AG04449 (cell line): ENCODE results near the gene RALBP1.

Source experiments
- CTCF ChIA-PET: fragments of 350-600 bp; formaldehyde crosslinking; extraction: SDS; loops from one replicate; lab custom pipeline; 2021; ENCODE audit warnings: antibody characterized with exemption; lab: Yijun Ruan, JAX
- POLR2A ChIA-PET: fragments of 400-600, 350-600 bp; formaldehyde crosslinking; extraction: SDS; loops from one replicate; lab custom pipeline; 2020; ENCODE audit warnings: antibody characterized with exemption, inconsistent platforms; lab: Yijun Ruan, JAX
- DNase-seq: peaks from one replicate; pipeline ENCODE4 v3.0.0-alpha.2; 2010; ENCODE audit warnings: low read depth, low spot score
- H3K4me3 ChIP-seq: 2 replicates; pipeline ENCODE4 v1.5.1; 2011; ENCODE audit warnings: low read depth, mild to moderate bottlenecking, control low read depth, low read length
- TF ChIP-seq, protein P1 (sequence below): IDR thresholded peaks from one replicate; pipeline ENCODE4 v1.5.1; 2011; ENCODE audit warnings: mild to moderate bottlenecking, moderate library complexity, low read length, control low read depth, inconsistent platforms; ENCODE audit not compliant: insufficient read depth; ENCODE audit errors: missing control alignments

Gene RALBP1

DNA sequence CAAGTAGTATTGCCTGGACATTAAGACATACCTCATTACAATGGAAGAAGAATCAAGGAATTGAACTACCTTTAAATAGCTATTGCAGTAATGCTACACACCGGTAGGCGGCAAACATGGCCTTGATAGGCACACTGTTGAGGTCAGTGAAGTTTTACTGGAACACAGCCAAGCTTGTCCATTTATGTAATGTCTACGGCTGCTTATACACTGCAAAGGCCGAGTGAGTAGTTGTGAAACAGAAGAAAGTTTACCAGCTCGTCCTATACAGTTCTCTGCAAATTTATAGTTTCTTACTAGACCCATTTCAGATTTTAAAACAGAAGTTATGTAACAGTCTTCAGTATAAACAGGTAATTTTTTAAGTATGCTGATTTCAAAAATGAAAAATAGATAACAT is 100.2 kb downstream of the RALBP1 start:
- ChIA-PET POLR2A (no interaction called here), CTCF (interaction anchor here (0.5 to 4.1 kb wide), 28 partner anchors 10 to 435 kb away, joined by 3 to 66 read pairs (median 4); no protein-coding TSS in a partner anchor)
- no peak overlapping the region for H3K4me3 ChIP-seq
- DNase-seq = peak; percentile 77
- TF ChIP-seq, protein P1, sequence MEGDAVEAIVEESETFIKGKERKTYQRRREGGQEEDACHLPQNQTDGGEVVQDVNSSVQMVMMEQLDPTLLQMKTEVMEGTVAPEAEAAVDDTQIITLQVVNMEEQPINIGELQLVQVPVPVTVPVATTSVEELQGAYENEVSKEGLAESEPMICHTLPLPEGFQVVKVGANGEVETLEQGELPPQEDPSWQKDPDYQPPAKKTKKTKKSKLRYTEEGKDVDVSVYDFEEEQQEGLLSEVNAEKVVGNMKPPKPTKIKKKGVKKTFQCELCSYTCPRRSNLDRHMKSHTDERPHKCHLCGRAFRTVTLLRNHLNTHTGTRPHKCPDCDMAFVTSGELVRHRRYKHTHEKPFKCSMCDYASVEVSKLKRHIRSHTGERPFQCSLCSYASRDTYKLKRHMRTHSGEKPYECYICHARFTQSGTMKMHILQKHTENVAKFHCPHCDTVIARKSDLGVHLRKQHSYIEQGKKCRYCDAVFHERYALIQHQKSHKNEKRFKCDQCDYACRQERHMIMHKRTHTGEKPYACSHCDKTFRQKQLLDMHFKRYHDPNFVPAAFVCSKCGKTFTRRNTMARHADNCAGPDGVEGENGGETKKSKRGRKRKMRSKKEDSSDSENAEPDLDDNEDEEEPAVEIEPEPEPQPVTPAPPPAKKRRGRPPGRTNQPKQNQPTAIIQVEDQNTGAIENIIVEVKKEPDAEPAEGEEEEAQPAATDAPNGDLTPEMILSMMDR = peak; percentile 75

GRCh38 chr18:9577361-9577760 is 102.0 kb downstream of the RALBP1 start:
- ChIA-PET CTCF (interaction anchor here (0.6 to 4.1 kb wide), 3 partner anchors 13 to 194 kb away, joined by 3 to 66 read pairs (median 5); no protein-coding TSS in a partner anchor), POLR2A (no interaction called here)
- H3K4me3 ChIP-seq = no peak overlapping the region
- no peak for DNase-seq
- TF ChIP-seq, protein P1 = no peak

- CTCF ChIA-PET = interaction anchor here (0.9 to 1.3 kb wide), 3 partner anchors 11 to 17 kb away, joined by 3 to 5 read pairs (median 3); no protein-coding TSS in a partner anchor
Observed at GRCh38 chr18:9578306-9578705, 103.0 kb downstream of the RALBP1 start.

DNA sequence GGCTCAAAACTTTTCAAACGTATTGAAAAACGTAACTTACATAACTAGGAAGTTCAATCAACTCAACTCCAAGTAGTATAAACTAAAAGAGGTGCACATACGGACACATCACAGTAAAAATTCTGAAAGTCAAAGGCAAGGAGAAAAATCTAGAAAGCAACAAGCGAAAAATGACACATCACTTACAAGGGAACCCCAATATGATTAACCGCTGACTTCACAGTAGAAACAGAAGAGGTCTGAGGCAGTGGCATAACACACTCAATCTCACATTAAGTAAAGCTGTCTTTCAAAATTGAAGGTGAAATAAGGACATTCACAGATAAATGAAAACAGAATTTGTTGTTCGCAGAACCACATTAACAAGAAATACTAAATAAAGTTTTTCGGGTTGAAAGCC is 106.4 kb downstream of the RALBP1 start:
- CTCF ChIA-PET = interaction anchor here (1.0 kb wide), 1 partner anchor 21 kb away, joined by 3 read pairs; no protein-coding TSS in a partner anchor
- POLR2A ChIA-PET = no interaction called here
- H3K4me3 ChIP-seq = no peak overlapping the region
- DNase-seq = no peak
- TF ChIP-seq, protein P1 = no peak

More at GRCh38 chr18:9578306-9578705, 103.0 kb downstream of the RALBP1 start:
- POLR2A ChIA-PET = no interaction called here
- no peak for DNase-seq
- TF ChIP-seq, protein P1 = no peak
- H3K4me3 ChIP-seq = no peak overlapping the region

DNA sequence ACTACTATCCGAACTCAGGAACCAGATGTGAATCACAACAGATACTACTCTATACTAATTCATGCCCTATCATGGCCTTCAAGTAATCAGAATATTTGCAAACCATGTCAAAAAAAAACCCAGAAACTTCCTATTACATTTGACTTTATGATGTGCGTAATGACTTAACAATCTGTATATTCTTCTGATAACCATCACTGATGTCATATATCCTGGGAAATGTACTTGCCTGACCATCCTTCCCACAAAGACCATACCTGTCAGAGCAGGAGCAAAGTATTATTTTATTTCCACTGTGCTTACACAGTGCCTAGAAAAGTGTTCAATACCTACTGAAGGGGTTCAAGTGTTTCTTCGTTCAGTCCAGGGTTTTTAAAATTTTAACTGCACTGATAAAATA is 111.5 kb downstream of the RALBP1 start:
- ChIA-PET CTCF (no interaction called here), POLR2A (no interaction called here)
- H3K4me3 ChIP-seq = no peak overlapping the region
- DNase-seq = no peak
- TF ChIP-seq, protein P1 = no peak
